GM19328 (cell line): ENCODE data around the gene PRKACA.
"Not testable (repeated sequence)": the region's sequence is repeated elsewhere in the genome, so short reads cannot be mapped to it uniquely, and the experiment has no call there.

Source experiments
- ATAC-seq: cut with Tn5 transposase; IDR thresholded peaks from one replicate; pipeline ENCODE4 v1.9.1; 2021; ENCODE audit warnings: mild to moderate bottlenecking, moderate library complexity; ENCODE audit not compliant: unreplicated experiment

Gene PRKACA

DNA sequence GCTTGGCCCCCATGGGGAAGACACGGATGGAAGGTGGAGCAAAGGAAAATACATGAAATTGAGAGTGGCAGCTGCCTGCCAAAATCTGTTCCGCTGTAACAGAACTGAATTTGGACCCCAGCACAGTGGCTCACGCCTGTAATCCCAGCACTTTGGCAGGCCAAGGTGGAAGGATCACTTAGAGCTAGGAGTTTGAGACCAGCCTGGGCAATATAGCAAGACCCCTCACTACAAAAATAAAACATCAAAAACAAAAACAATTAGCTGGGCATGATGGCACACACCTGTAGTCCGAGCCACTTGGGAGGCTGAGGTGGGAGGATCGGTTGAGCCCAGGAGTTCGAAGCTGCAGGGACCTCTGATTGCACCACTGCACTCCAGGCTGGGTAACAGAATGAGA is 65.1 kb downstream of the PRKACA start:
- ATAC-seq, result no peak

DNA sequence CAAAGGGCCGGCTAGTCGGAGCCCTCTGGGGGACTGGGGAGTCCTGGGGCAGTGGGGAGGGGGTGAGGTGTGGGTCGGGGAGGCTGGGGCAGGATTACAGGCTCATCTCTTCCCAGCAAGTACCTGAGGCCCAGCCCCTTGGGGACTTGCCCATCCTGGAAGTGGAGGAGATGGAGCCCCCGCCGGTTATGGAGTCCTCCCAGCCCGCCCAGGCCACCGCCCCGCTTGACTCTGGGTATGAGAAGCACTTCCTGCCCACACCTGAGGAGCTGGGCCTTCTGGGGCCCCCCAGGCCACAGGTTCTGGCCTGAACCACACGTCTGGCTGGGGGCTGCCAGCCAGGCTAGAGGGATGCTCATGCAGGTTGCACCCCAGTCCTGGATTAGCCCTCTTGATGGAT is 65.6 kb downstream of the PRKACA start:
- ATAC-seq, result no peak

DNA sequence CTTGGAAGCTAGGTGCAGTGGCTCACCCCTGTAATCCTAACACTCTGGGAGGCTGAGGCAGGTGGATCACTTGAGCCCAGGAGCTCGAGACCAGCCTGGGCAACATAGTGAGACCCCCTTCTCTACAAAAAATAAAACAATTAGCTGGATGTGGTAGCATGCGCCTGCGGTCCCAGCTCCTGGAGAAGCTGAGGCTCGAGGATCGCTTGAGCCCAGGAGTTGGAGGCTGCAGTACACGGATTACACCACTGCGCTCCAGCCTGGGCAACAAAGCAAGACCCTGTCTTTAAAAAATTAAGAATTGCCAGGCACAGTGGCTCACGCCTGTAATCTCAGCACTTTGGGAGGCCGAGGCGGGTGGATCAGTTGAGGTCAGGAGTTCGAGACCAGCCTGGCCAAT is 66.6 kb downstream of the PRKACA start:
- ATAC-seq, result not testable (repeated sequence)

DNA sequence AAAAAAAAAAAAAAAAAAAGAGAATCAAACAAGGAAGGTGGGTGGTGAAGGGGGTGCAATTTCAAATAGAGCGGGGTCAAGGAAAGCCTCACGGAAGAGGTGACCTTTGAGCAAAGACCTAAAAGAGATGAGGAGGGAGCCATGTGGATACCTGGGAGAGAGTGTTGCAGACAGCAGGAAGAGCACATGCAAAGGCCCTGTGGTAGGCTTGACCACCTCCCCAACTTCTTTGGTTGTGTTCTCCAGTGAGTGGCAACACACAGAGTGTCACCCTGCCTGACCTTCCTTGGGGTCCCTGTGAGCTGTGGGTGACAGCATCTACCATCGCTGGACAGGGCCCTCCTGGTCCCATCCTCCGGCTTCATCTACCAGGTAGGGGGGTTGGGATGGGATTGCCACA is 67.0 kb downstream of the PRKACA start:
- ATAC-seq, result no peak

DNA sequence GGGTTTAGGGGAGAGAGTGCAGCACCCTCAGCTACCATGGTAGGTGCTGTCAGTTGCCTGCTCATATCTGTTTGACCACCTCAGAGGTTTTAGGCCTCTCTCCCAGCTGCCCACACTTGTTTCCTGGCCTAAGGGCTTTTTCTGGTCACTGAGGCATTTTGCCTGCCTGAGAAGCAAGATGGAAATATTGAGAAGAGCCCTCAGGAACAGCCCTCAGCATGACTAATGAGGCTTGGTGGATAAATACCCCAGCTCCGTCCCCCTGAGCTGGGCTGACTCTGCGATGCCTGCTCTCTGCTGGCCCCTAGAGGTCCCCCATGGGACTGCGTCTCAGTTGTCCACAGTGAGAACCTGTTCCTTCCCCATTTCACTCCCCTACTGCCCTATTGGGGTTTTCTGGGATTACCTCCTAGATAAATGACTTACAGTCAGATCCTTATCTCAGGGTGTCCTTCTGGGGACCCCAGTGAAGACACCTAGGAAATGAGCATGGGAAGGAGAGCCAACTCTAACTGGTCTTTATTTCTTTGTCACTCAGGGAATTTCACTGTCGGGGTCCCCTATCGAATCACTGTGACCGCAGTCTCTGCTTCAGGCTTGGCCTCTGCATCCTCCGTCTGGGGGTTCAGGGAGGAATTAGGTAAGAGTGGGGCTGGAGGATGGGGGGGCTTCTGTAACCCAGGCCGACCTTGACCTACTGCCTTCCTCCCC is 69.0 kb downstream of the PRKACA start:
- ATAC-seq, result no peak

DNA sequence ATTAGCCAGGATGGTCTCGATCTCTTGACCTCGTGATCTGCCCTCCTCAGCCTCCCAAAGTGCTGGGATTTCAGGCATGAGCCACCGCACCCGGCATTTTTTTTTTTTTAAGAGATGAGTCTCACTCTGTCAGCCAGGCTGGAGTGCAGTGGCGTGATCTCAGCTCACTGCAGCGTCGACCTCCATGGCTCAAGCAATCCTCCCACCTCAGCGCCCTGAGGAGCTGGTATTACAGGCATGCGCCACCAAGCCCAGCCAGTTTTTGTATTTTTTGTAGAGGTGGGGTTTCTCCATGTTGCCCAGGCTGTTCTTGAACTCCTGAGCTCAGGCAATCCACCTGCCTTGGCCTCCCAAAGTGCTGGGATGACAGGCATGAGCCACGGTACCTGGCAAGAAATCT is 69.7 kb downstream of the PRKACA start:
- not testable (repeated sequence) for ATAC-seq

DNA sequence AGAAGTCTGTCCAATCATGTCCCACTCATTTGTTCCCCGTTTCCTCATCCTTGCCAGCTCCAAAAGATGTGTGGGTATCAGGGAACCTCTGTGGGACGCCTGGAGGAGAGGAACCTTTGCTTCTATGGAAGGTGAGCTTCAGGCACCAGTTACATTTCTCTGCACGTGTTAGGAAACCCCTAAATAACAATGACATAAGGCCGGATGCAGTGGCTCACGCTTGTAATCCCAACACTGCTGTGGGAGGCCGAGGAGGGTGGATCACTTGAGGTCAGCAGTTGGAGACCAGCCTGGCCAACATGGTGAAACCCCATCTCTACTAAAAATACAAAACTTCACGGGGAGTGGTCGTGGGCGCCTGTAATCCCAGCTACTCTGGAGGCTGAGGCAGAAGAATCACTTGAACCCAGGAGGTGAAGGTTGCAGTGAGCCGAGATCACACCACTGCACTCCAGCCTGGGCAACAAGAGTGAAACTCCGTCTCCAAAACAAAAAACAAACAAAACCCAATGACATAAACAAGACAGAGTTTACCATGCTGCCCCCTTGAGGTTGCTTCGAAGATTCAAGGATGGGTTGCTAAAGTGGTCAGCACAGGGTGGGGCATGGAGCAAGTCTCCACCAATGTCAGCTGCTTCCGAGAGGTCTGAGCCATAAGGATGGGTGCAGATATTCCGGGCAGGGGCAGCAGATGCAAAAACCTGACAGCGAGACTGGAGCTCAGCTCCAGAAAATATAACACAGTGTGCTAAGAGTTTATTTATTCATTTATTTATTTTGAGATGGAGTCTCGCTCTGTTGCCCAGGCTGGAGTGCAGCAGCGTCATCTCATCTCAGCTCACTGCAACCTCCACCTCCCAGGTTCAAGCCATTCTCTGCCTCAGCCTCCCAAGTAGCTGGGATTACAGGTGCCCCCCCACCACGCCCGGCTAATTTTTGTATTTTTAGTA is 74.6 kb downstream of the PRKACA start:
- ATAC-seq, result not testable (repeated sequence)
